ENCODE data around the gene ANAPC10.

DNA sequence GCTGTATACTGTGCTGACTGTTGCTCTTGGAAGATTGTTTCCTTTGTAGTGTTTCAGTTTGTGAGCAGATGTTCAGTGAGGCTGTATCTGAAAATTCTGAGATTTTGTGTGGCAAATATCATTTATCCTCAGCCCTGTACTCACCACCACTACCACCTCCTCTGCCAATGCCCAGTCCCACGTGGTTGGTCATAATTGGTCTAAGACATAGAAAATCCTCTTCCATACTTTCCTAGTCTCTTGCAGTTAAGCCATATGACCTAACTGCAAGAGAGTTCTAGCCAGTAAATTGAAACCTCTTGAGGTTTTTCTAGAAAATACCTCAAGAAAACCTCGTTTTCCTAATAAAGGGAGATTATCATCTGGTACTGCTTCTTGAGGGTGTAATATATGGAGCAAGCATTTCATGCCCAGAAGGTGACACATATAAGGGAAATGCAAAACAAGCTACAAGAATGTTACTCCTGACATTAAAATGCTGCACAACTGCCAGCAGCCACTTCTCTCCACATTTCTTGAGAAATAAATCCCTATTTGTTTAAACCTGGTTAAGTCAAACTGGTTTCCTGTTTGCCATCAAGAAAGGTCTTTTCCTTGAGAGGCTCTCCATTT is 32.9 kb upstream of the ANAPC10 start:
- TF ChIP-seq, protein P1, sequence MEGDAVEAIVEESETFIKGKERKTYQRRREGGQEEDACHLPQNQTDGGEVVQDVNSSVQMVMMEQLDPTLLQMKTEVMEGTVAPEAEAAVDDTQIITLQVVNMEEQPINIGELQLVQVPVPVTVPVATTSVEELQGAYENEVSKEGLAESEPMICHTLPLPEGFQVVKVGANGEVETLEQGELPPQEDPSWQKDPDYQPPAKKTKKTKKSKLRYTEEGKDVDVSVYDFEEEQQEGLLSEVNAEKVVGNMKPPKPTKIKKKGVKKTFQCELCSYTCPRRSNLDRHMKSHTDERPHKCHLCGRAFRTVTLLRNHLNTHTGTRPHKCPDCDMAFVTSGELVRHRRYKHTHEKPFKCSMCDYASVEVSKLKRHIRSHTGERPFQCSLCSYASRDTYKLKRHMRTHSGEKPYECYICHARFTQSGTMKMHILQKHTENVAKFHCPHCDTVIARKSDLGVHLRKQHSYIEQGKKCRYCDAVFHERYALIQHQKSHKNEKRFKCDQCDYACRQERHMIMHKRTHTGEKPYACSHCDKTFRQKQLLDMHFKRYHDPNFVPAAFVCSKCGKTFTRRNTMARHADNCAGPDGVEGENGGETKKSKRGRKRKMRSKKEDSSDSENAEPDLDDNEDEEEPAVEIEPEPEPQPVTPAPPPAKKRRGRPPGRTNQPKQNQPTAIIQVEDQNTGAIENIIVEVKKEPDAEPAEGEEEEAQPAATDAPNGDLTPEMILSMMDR (IDR thresholded peaks at IDR 0.05), result no peak
- no peak for TF ChIP-seq POLR2A (IDR thresholded peaks at IDR 0.05)
